ENCODE results near the gene TMF1. TPM values are rescaled to one million over a fixed set of nuclear protein-coding genes. Genes with fewer than 3 reads are reported as not detected.

The TMF1 gene
- polyA plus RNA-seq, 1 donor = 24.9 TPM

GRCh38 chr3:69014022-69014580 lies 38.0 kb downstream of the TMF1 start:
- DNase-seq (ENCODE audit: low read depth) = no peak

- DNase-seq (ENCODE audit: low read depth) = no peak
These were observed 38.7 kb downstream of the TMF1 start, which contains the start of gene EOGT for GRCh38 chr3:69013253-69014021. Gene EOGT, minus strand, starts transcription at chr3:69013684. Its CDS starts 3,838 bp downstream, at chr3:69009846.

GRCh38 chr3:69012800-69013252 lies 39.3 kb downstream of the TMF1 start:
- no peak for DNase-seq (ENCODE audit: low read depth)

GRCh38 chr3:69012100-69012799 lies 39.9 kb downstream of the TMF1 start:
- no peak for DNase-seq (ENCODE audit: low read depth)

GRCh38 chr3:69011096-69011730 lies 40.9 kb downstream of the TMF1 start:
- DNase-seq (ENCODE audit: low read depth) = no peak

GRCh38 chr3:69009559-69010410 lies 42.3 kb downstream of the TMF1 start:
- DNase-seq (ENCODE audit: low read depth) = no peak

GRCh38 chr3:69008980-69009379 lies 43.2 kb downstream of the TMF1 start:
- no peak for DNase-seq (ENCODE audit: low read depth)

- no peak for DNase-seq (ENCODE audit: low read depth)
These were observed 46.2 kb downstream of the TMF1 start for GRCh38 chr3:69005791-69006482.

- DNase-seq (ENCODE audit: low read depth) = no peak
These were observed 46.9 kb downstream of the TMF1 start for GRCh38 chr3:69005071-69005790.

- DNase-seq (ENCODE audit: low read depth) = no peak
These were observed 48.0 kb downstream of the TMF1 start for GRCh38 chr3:69004138-69004537.

- DNase-seq (ENCODE audit: low read depth) = no peak
These were observed 52.5 kb downstream of the TMF1 start for GRCh38 chr3:68999605-69000004.

- no peak for DNase-seq (ENCODE audit: low read depth)
These were observed 53.0 kb downstream of the TMF1 start for GRCh38 chr3:68999158-68999557.

GRCh38 chr3:68997887-68998286 lies 54.2 kb downstream of the TMF1 start:
- DNase-seq (ENCODE audit: low read depth) = no peak

- DNase-seq (ENCODE audit: low read depth) = no peak
These were observed 55.7 kb downstream of the TMF1 start for GRCh38 chr3:68996356-68996995.

- DNase-seq (ENCODE audit: low read depth) = no peak
These were observed 63.4 kb downstream of the TMF1 start for GRCh38 chr3:68988740-68989139.

- no peak for DNase-seq (ENCODE audit: low read depth)
These were observed 64.8 kb downstream of the TMF1 start for GRCh38 chr3:68987322-68987721.

- DNase-seq (ENCODE audit: low read depth) = no peak
These were observed 65.5 kb downstream of the TMF1 start for GRCh38 chr3:68986496-68987208.

GRCh38 chr3:68985146-68985790 lies 66.9 kb downstream of the TMF1 start:
- DNase-seq (ENCODE audit: low read depth) = no peak

Measured in forelimb muscle (tissue), 1 donor.